H1 (cell line): ENCODE data around the gene AGBL5. TPM values are rescaled to one million over a fixed set of nuclear protein-coding genes. Genes with fewer than 3 reads are reported as not detected.

Source experiments
- HDAC2 ChIP-seq, 2 experiments: fragments of 300-600 bp in 1 of 2; sonication (generic) in 1 of 2; IDR thresholded peaks; 2 replicates each; pipeline ENCODE4 v1.6.1; 2011 to 2012; ENCODE audit warnings: low read depth in 2 of 2, low read length in 2 of 2, mild to moderate bottlenecking in 2 of 2, moderate library complexity in 2 of 2, borderline replicate concordance in 1 of 2, inconsistent platforms in 1 of 2
- SIX5 ChIP-seq: IDR thresholded peaks from 2 replicates; pipeline ENCODE4 v1.6.1; 2011; ENCODE audit warnings: mild to moderate bottlenecking, low read depth, low read length
- polyA plus RNA-seq, 7 experiments: library from polyadenylated mRNA; depleted of rRNA in 3 of 7; stranded (reverse) in 5 of 7; unstranded in 2 of 7; fragments of >200 nt in 5 of 7; fragments of 200-250 nt in 2 of 7; gene quantifications; 1 replicate in 5 of 7; 2 replicates in 1 of 7; 4 replicates in 1 of 7; pipeline versions ENCODE4 v1.2.1 to v1.2.3, GENCODE V29; 2011 to 2013; ENCODE audit warnings: missing spikeins in 2 of 7, mixed read lengths in 2 of 7
- total RNA-seq: library from RNA; stranded (reverse); fragmentation: NEBNext Ultra II Directional; extraction: Animal tissue kit (Norgen Biotek cat#: 25700); gene quantifications from 2 replicates; pipeline ENCODE4 v1.2.1, GENCODE V29; 2021

Gene AGBL5
- total and polyA plus RNA-seq, 2 of the 8 experiments (the other 6 are each of a cell fraction or from before 2014, with no cell fraction given) = 45.4 to 62.0 TPM

DNA sequence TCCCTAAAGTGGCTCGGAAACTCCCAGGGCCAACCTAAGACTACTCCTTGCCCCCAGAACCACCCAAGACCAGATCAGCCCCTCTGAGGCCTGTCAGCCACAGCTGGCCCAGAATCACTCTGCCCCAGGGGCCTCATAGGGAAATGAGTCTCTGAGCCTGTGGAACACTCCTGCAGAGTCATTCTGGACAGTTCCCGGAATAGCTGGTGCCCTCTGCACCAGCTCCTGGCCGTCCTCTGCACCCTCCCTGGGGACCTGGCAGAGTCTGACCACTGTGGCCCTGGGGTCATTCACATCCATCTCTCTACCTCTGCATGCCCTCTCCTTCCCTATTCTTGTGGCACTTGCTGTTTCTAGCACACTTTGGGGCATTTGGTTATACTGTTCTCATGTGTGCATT is 33.3 kb upstream of the AGBL5 start (continued):
- TF ChIP-seq SIX5 (no peak), HDAC2 (IDR thresholded peaks at IDR 0.05; ENCODE audit: borderline replicate concordance in 1 of 2, low read depth in 2 of 2, low read length in 2 of 2) (no peak)
- TF ChIP-seq, all 59 proteins: peak for 0
